CD14-positive monocyte (primary cell): Measurements from ENCODE around the gene RNFT2. TPM values are rescaled to one million over a fixed set of nuclear protein-coding genes. Genes with fewer than 3 reads are reported as not detected.

ENCODE experiments used
- DNase-seq, 3 donors: peaks; one replicate each; pipeline ENCODE4 v3.0.0-alpha.2; 2011 to 2022
- H2AFZ ChIP-seq: 2 replicates; pipeline ENCODE4 v1.6.0; 2012; ENCODE audit warnings: mild to moderate bottlenecking, low read depth, low read length, inconsistent platforms; ENCODE audit not compliant: insufficient read depth, poor library complexity, severe bottlenecking
- H3K27ac ChIP-seq, 2 donors: 1 replicate in 1 of 2; 2 replicates in 1 of 2; pipeline ENCODE4 v1.5.1; 2012 to 2013; ENCODE audit warnings: low read length in 2 of 2, control low read depth in 1 of 2, inconsistent platforms in 1 of 2, low read depth in 1 of 2, mild to moderate bottlenecking in 1 of 2
- H3K27me3 ChIP-seq, 2 donors: one replicate each; pipeline versions ENCODE4 v1.6.0 to v1.6.1; 2011 to 2013; ENCODE audit warnings: low read length in 2 of 2; ENCODE audit not compliant: control insufficient read depth in 2 of 2, insufficient read depth in 2 of 2
- H3K36me3 ChIP-seq, 2 donors: replicated peaks in 1 of 2; 1 replicate in 1 of 2; 2 replicates in 1 of 2; pipeline versions ENCODE4 v1.5.1 to v1.6.1; 2012 to 2013; ENCODE audit warnings: low read length in 2 of 2, control low read depth in 1 of 2, inconsistent platforms in 1 of 2, mild to moderate bottlenecking in 1 of 2; ENCODE audit not compliant: insufficient read depth in 2 of 2, control insufficient read depth in 1 of 2
- H3K4me1 ChIP-seq, 2 donors: 1 replicate in 1 of 2; 2 replicates in 1 of 2; pipeline versions ENCODE4 v1.5.1 to v1.6.1; 2012 to 2013; ENCODE audit warnings: low read length in 2 of 2, control low read depth in 1 of 2, inconsistent platforms in 1 of 2, mild to moderate bottlenecking in 1 of 2, moderate library complexity in 1 of 2; ENCODE audit not compliant: insufficient read depth in 2 of 2, control insufficient read depth in 1 of 2
- H3K4me2 ChIP-seq: replicated peaks from 2 replicates; pipeline ENCODE3; 2012; ENCODE audit warnings: low read length, moderate library complexity, mild to moderate bottlenecking; ENCODE audit not compliant: poor library complexity, severe bottlenecking; ENCODE audit errors: extremely low read depth
- H3K4me3 ChIP-seq, 3 experiments: fragments of 200-600 bp in 1 of 3; sonication (generic) in 1 of 3; replicated peaks in 1 of 3; 1 replicate in 2 of 3; 2 replicates in 1 of 3; pipeline ENCODE4 v1.5.1; 2011 to 2013; ENCODE audit warnings: low read length in 3 of 3, mild to moderate bottlenecking in 3 of 3, control low read depth in 2 of 3, low read depth in 2 of 3, inconsistent platforms in 1 of 3, moderate library complexity in 1 of 3
- H3K79me2 ChIP-seq: 2 replicates; pipeline ENCODE4 v1.6.0; 2012; ENCODE audit warnings: mild to moderate bottlenecking, control low read depth, inconsistent platforms, low read length, moderate library complexity; ENCODE audit not compliant: insufficient read depth
- H3K9ac ChIP-seq: 2 replicates; pipeline ENCODE4 v1.6.0; 2017; ENCODE audit warnings: low read length, mild to moderate bottlenecking; ENCODE audit not compliant: insufficient read depth, poor library complexity, severe bottlenecking
- H3K9me3 ChIP-seq, 2 donors: replicated peaks in 1 of 2; 1 replicate in 1 of 2; 2 replicates in 1 of 2; pipeline versions ENCODE4 v1.5.1 to v1.6.1; 2012 to 2013; ENCODE audit warnings: low read length in 2 of 2, control low read depth in 1 of 2; ENCODE audit not compliant: control insufficient read depth in 1 of 2, insufficient read depth in 1 of 2
- H4K20me1 ChIP-seq: 2 replicates; pipeline ENCODE4 v1.6.0; 2012; ENCODE audit warnings: mild to moderate bottlenecking, low read length, control low read depth, moderate library complexity; ENCODE audit not compliant: insufficient read depth
- H3K27ac Mint-ChIP-seq, 7 donors: one replicate each; pipeline ENCODE4 v1.8.0; 2020; ENCODE audit warnings: mild to moderate bottlenecking in 7 of 7, mixed read lengths in 7 of 7, moderate library complexity in 6 of 7, inconsistent platforms in 2 of 7
- H3K27me3 Mint-ChIP-seq, 3 donors: one replicate each; pipeline ENCODE4 v1.8.0; 2021 to 2022; ENCODE audit warnings: low read depth in 3 of 3, mild to moderate bottlenecking in 3 of 3, mixed read lengths in 3 of 3, moderate library complexity in 3 of 3, inconsistent platforms in 1 of 3
- H3K36me3 Mint-ChIP-seq, 2 donors: one replicate each; pipeline ENCODE4 v1.8.0; 2020; ENCODE audit warnings: mixed read lengths in 2 of 2, inconsistent platforms in 1 of 2, mild to moderate bottlenecking in 1 of 2
- H3K4me1 Mint-ChIP-seq: one replicate; pipeline ENCODE4 v1.8.0; 2020; ENCODE audit warnings: mild to moderate bottlenecking, mixed read lengths
- H3K4me3 Mint-ChIP-seq, 2 donors: one replicate each; pipeline ENCODE4 v1.8.0; 2020; ENCODE audit warnings: mild to moderate bottlenecking in 2 of 2, mixed read lengths in 2 of 2, moderate library complexity in 1 of 2
- H3K9me3 Mint-ChIP-seq, 7 donors: one replicate each; pipeline ENCODE4 v1.8.0; 2020 to 2022; ENCODE audit warnings: mixed read lengths in 7 of 7, mild to moderate bottlenecking in 6 of 7, moderate library complexity in 6 of 7, inconsistent platforms in 2 of 7
- WGBS: methylation state at CpG from one replicate; pipeline ENCODE4 v1.1.5; 2013; ENCODE audit warnings: missing lambda C conversion rate; ENCODE audit not compliant: insufficient coverage; 5-methylcytosine and 5-hydroxymethylcytosine counted together
- intact Hi-C, 2 donors: fragments of 100-400 bp; cut with micrococcal nuclease; formaldehyde crosslinking; loops; one replicate each; pipeline versions ENCODE4 v1.15.0 to v1.15.1; 2023
- polyA plus RNA-seq, 3 donors: library from polyadenylated mRNA; depleted of rRNA in 1 of 3; unstranded in 2 of 3; stranded (reverse) in 1 of 3; fragments of 300-500 nt in 2 of 3; fragments of >200 nt in 1 of 3; fragmentation: Illumina TruSeq in 2 of 3; gene quantifications; 1 replicate in 2 of 3; 2 replicates in 1 of 3; pipeline ENCODE4 v1.2.3, GENCODE V29; 2012 to 2021
- TF ChIP-seq, protein P1 (sequence below): fragments of 200-600 bp; IDR thresholded peaks from one replicate; pipeline ENCODE4 v1.8.0; 2022; ENCODE audit warnings: antibody characterized with exemption, mild to moderate bottlenecking

RNFT2 gene
- polyA plus RNA-seq, 3 donors: 0.05 TPM; not detected in 2

DNA sequence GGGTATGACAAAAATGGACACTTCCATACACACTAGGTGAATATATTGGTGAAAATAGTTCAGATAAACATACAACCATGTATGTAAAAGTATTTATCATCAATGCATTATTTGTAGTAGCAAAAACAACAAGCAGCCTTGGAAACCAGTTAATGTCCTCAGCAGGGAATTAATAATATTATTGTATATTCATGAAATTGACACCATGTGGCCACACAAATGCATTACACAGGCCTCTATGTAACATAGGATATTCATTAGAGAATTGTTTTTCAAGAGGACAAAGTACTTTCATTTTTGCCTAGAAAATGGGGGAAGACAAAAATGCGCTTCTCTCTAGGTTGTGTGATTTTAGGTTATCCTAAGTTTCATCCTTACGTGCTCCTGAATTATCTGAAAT, 24.6 kb upstream of the RNFT2 start:
- Mint-ChIP-seq H3K36me3 (peaks cover 47 to 55% of the 10 kb centered on the region in 2 donors), H3K9me3 (no peaks in the 10 kb centered on the region), H3K4me3 (no peak overlapping the region), H3K4me1 (peaks cover 8% of the 10 kb centered on the region), H3K27ac (no peak overlapping the region), H3K27me3 (peaks cover 15 to 24% (median 20%) of the 10 kb centered on the region in 3 donors)
- Histone ChIP-seq H3K27me3 (peaks cover 15 to 20% of the 10 kb centered on the region in 2 donors), H2AFZ (no peak overlapping the region), H3K79me2 (no peaks in the 10 kb centered on the region), H3K9ac (no peak overlapping the region), H4K20me1 (no peaks in the 10 kb centered on the region), H3K4me3 (no peak overlapping the region), H3K9me3 (no peaks in the 10 kb centered on the region), H3K4me2 (no peak overlapping the region), H3K4me1 (peaks cover 7 to 8% of the 10 kb centered on the region in 2 donors), H3K36me3 (peaks cover 34 to 55% of the 10 kb centered on the region in 2 donors), H3K27ac (no peak overlapping the region)
- TF ChIP-seq, protein P1, sequence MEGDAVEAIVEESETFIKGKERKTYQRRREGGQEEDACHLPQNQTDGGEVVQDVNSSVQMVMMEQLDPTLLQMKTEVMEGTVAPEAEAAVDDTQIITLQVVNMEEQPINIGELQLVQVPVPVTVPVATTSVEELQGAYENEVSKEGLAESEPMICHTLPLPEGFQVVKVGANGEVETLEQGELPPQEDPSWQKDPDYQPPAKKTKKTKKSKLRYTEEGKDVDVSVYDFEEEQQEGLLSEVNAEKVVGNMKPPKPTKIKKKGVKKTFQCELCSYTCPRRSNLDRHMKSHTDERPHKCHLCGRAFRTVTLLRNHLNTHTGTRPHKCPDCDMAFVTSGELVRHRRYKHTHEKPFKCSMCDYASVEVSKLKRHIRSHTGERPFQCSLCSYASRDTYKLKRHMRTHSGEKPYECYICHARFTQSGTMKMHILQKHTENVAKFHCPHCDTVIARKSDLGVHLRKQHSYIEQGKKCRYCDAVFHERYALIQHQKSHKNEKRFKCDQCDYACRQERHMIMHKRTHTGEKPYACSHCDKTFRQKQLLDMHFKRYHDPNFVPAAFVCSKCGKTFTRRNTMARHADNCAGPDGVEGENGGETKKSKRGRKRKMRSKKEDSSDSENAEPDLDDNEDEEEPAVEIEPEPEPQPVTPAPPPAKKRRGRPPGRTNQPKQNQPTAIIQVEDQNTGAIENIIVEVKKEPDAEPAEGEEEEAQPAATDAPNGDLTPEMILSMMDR: no peak
- WGBS: 100% methylated on average over 1 of the region's 2 CpGs
- intact Hi-C loops: no loop called here
- DNase-seq: no peak

DNA sequence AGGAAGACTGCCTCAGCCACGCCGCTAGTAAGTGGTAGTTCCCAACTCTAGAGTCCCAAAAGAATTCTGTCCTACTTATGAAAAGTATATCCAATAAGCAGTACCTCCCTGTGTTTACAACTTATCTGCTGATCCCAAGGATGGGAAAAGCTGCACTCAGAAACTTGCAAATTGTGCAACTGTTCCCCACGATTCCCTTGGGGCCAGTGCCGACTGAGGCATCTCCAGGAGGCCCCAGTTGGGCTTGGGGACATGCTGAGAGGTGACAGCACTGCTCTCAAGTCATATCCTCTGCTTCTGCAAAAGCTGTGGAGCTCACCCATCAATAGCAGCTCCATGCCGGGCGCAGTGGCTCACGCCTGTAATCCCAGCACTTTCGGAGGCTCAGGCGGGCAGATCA, 23.9 kb upstream of the RNFT2 start:
- Histone ChIP-seq H3K4me2 (no peak overlapping the region), H3K36me3 (peaks cover 41 to 62% of the 10 kb centered on the region in 2 donors), H3K9me3 (no peaks in the 10 kb centered on the region), H3K27me3 (peaks cover 13 to 16% of the 10 kb centered on the region in 2 donors), H3K27ac (no peak overlapping the region), H3K79me2 (no peaks in the 10 kb centered on the region), H3K4me3 (no peak overlapping the region), H2AFZ (no peak overlapping the region), H3K4me1 (peaks cover 1 to 2% of the 10 kb centered on the region in 2 donors), H3K9ac (no peak overlapping the region), H4K20me1 (no peaks in the 10 kb centered on the region)
- H3K36me3 Mint-ChIP-seq: peaks cover 52 to 61% of the 10 kb centered on the region in 2 donors
- peaks cover 1% of the 10 kb centered on the region for H3K4me1 Mint-ChIP-seq
- no peak overlapping the region for H3K27ac Mint-ChIP-seq
- no peak overlapping the region for H3K4me3 Mint-ChIP-seq
- TF ChIP-seq, protein P1: no peak
- no peaks in the 10 kb centered on the region for H3K9me3 Mint-ChIP-seq
- no peak for DNase-seq
- 92% methylated on average over 5 of the region's 9 CpGs for WGBS
- peaks cover 11 to 18% (median 16%) of the 10 kb centered on the region in 3 donors for H3K27me3 Mint-ChIP-seq
- intact Hi-C loops: no loop called here
